Activated CD8-positive, alpha-beta T cell treated with anti-CD3 and anti-CD28 coated beads, Interleukin-2, amount 10 ng/mL, durations not matched to agents 7 days and 5 days (primary cell): ENCODE data around the gene TUT7. TPM values are rescaled to one million over a fixed set of nuclear protein-coding genes. Genes with fewer than 3 reads are reported as not detected.

Experiments
- ATAC-seq: fragments of 150-1000 bp; cut with Tn5 transposase; one replicate; pipeline ENCODE4 v1.10.0; 2021; ENCODE audit warnings: moderate library complexity
- CTCF ChIA-PET: fragments of 350-600 bp; sonication (Branson Sonifier 250); formaldehyde crosslinking; loops from one replicate; lab custom pipeline; 2021; ENCODE audit warnings: antibody characterized with exemption; lab: Charles Lee
- POLR2A ChIA-PET: fragments of 350-600 bp; sonication (Branson Sonifier 250); formaldehyde crosslinking; loops from one replicate; lab custom pipeline; 2021; ENCODE audit warnings: antibody characterized with exemption; lab: Charles Lee
- DNase-seq: peaks from one replicate; pipeline ENCODE4 v3.0.0-alpha.2; 2020
- H3K27ac Mint-ChIP-seq: one replicate; pipeline ENCODE4 v1.8.0; 2021; ENCODE audit warnings: mild to moderate bottlenecking, mixed read lengths
- H3K27me3 Mint-ChIP-seq: one replicate; pipeline ENCODE4 v1.8.0; 2021; ENCODE audit warnings: low read depth, mixed read lengths
- H3K36me3 Mint-ChIP-seq: one replicate; pipeline ENCODE4 v1.8.0; 2021; ENCODE audit warnings: low read depth, mixed read lengths
- H3K4me1 Mint-ChIP-seq: one replicate; pipeline ENCODE4 v1.8.0; 2021; ENCODE audit warnings: low read depth, mixed read lengths
- H3K4me3 Mint-ChIP-seq: one replicate; pipeline ENCODE4 v1.8.0; 2021; ENCODE audit warnings: mild to moderate bottlenecking, mixed read lengths
- H3K9me3 Mint-ChIP-seq: one replicate; pipeline ENCODE4 v1.8.0; 2022; ENCODE audit warnings: mixed read lengths; ENCODE audit not compliant: insufficient read depth
- total RNA-seq, 2 experiments: library from RNA; stranded (reverse); gene quantifications; one replicate each; pipeline ENCODE4 v1.2.3, GENCODE V29; 2021

Gene TUT7
- total RNA-seq, 2 experiments from 2014 or later = 30.8 to 32.3 TPM

- peaks cover 10% of the 10 kb centered on the region for H3K27me3 Mint-ChIP-seq
- POLR2A ChIA-PET = no interaction called here
- DNase-seq = no peak
- CTCF ChIA-PET = no interaction called here
- no peaks in the 10 kb centered on the region for H3K36me3 Mint-ChIP-seq
- H3K27ac Mint-ChIP-seq = no peak overlapping the region
- H3K9me3 Mint-ChIP-seq = no peaks in the 10 kb centered on the region
- H3K4me3 Mint-ChIP-seq = no peak overlapping the region
- ATAC-seq = no peak
- peaks cover 6% of the 10 kb centered on the region for H3K4me1 Mint-ChIP-seq
These were observed 7.0 kb upstream of the TUT7 start for GRCh38 chr9:86361176-86361575.

DNA sequence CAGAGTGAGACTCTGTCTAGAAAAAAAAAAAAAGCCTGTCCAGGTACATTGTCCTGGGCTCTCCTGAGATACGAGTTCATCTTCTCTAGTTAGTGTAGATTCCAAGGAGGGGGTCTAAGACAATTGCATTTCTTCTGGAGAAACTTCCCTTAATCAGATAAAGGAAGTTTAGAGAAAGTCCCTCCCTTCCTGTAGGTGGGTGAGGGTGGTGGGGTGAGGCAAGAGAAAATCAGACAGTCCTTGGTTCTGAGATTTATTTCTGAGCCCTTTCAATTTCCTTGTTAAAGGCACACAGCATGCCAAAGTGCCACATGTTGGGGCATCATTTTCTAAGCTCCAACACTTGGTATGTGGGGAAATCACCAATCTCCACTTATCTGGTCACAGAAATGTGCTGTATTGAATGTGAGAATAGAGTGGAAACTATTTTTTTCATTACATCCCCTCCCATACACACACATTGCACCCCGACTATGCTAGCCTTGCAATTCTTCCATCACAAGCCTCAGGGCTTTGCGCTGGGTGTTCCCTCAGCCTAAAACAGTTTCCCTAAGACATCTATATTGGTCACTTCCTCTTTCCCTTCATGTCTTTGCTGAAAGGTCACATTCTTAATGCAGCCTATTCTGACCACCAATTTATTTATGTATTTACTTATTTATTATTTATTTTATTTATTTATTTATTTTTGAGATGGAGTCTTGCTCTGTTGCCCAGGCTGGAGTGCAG lies 5.1 kb upstream of the TUT7 start:
- CTCF ChIA-PET = no interaction called here
- POLR2A ChIA-PET = no interaction called here
- Mint-ChIP-seq H3K36me3 (no peaks in the 10 kb centered on the region), H3K4me1 (peaks cover 15% of the 10 kb centered on the region), H3K27me3 (peaks cover 12% of the 10 kb centered on the region), H3K4me3 (no peak overlapping the region), H3K27ac (no peak overlapping the region), H3K9me3 (no peaks in the 10 kb centered on the region)
- no peak for DNase-seq
- no peak for ATAC-seq

- no peak overlapping the region for H3K4me3 Mint-ChIP-seq
- no peak for DNase-seq
- H3K27ac Mint-ChIP-seq = no peak overlapping the region
- peaks cover 7% of the 10 kb centered on the region for H3K27me3 Mint-ChIP-seq
- peaks cover 24% of the 10 kb centered on the region for H3K4me1 Mint-ChIP-seq
- H3K9me3 Mint-ChIP-seq = no peaks in the 10 kb centered on the region
- ChIA-PET POLR2A (no interaction called here), CTCF (interaction anchor here (1.5 kb wide), 1 partner anchor 16 kb away, joined by 5 read pairs; no protein-coding TSS in a partner anchor)
- peaks cover 13% of the 10 kb centered on the region for H3K36me3 Mint-ChIP-seq
- no peak for ATAC-seq
These were observed 3.0 kb upstream of the TUT7 start for GRCh38 chr9:86356871-86357866.

GRCh38 chr9:86355814-86356213 lies 1.6 kb upstream of the TUT7 start:
- ChIA-PET CTCF (no interaction called here), POLR2A (no interaction called here)
- Mint-ChIP-seq H3K4me3 (no peak overlapping the region), H3K9me3 (no peaks in the 10 kb centered on the region), H3K27me3 (peaks cover 4% of the 10 kb centered on the region), H3K36me3 (peaks cover 21% of the 10 kb centered on the region), H3K27ac (no peak overlapping the region), H3K4me1 (peaks cover 32% of the 10 kb centered on the region)
- DNase-seq (no peak), ATAC-seq (no peak)

- peaks cover 37% of the 10 kb centered on the region for H3K4me1 Mint-ChIP-seq
- H3K4me3 Mint-ChIP-seq = peak overlapping the region; percentile 98
- no peaks in the 10 kb centered on the region for H3K9me3 Mint-ChIP-seq
- peaks cover 25% of the 10 kb centered on the region for H3K36me3 Mint-ChIP-seq
- DNase-seq = no peak
- H3K27me3 Mint-ChIP-seq = peaks cover 2% of the 10 kb centered on the region
- CTCF ChIA-PET = no interaction called here
- peak overlapping the region; percentile 81 for H3K27ac Mint-ChIP-seq
- ATAC-seq = no peak
- POLR2A ChIA-PET = interaction anchor here (0.7 kb wide), 1 partner anchor 15 kb away, joined by 3 read pairs; no protein-coding TSS in a partner anchor
These were observed 654 bp upstream of the TUT7 start for GRCh38 chr9:86354818-86355309.

DNA sequence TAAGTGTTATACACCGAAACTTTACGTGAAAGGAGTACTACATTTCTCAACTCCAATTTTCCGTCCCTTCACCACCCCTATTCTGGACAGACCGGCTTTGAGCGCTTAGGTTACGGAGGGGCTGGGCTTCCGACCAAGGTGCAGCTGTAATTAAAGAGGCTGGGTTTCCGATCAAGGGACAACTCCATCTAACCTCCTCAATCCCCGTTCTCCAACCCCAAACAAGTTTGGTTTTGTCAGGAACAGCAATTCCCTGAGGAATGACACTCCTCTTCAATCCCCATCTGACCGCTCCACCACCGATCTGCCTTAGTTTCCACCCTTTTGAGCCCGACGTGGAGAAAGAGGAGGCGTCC lies 577 bp downstream of the TUT7 start:
- DNase-seq = peak; percentile 46
- ChIA-PET CTCF (no interaction called here), POLR2A (interaction anchor here (1.5 kb wide), 1 partner anchor 71 kb away, joined by 5 read pairs; the partner anchor contains the start of gene ISCA1)
- Mint-ChIP-seq H3K27ac (peak overlapping the region; percentile 96), H3K27me3 (peaks cover 2% of the 10 kb centered on the region), H3K36me3 (peaks cover 33% of the 10 kb centered on the region), H3K4me3 (peak overlapping the region; percentile 98), H3K9me3 (no peaks in the 10 kb centered on the region), H3K4me1 (peaks cover 38% of the 10 kb centered on the region)
- peak; percentile 23 for ATAC-seq

DNA sequence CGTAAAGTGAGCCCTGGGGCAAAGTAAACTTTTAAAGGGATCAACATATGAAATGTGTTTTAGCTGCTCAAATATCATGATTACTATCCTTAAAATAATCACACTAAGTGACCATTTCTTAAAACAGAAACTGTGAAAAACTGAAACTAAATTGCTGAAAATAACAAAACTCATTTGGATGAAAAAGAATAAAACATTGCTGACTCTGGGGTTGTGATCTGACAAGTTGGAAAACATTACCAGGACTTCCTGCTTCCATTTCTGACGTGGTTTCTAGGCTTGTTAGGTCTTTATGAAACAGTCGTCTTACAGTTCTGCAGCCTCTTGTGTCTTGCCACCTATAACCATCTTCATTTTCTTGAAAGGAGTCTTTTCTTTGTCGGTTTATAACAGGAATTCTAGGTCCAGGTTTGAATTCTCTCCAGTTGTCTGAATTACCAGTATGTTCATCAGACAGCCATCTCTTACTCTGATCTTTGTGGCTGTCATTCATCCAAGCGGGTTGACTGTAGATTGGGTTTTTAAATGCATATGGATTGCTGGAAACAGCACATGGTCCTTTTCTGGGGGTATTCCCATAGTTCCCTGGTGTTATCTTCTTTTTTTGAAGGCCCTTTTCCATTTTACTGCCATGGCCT lies 1.7 kb downstream of the TUT7 start:
- DNase-seq = peak; percentile 34
- H3K4me3 Mint-ChIP-seq = peak overlapping the region; percentile 98
- H3K9me3 Mint-ChIP-seq = no peaks in the 10 kb centered on the region
- peaks cover 2% of the 10 kb centered on the region for H3K27me3 Mint-ChIP-seq
- peaks cover 48% of the 10 kb centered on the region for H3K4me1 Mint-ChIP-seq
- CTCF ChIA-PET = no interaction called here
- no peak for ATAC-seq
- peaks cover 41% of the 10 kb centered on the region for H3K36me3 Mint-ChIP-seq
- H3K27ac Mint-ChIP-seq = peak overlapping the region; percentile 93
- POLR2A ChIA-PET = interaction anchor here (1.0 to 1.5 kb wide), 2 partner anchors 11 to 70 kb away, joined by 4 to 5 read pairs; partner anchors contain the start of gene ISCA1

DNA sequence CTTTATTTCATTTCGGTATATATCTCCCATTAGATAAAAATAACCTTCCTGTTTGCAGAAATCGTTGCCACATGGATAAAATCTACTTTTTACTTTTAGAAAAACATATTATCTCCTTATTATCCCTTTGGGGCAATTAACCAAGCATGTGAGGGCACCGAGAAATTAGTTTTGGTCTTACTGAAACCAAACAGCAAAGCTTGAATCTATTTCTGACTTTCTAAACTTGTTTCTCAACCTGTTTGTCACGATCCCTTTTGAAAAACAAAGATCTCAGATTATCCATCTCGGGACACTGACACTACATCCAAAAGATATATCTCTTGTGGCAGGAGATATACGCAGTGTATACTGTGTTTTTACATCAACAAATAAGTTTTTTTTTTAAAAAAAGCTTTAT lies 2.3 kb downstream of the TUT7 start:
- CTCF ChIA-PET = no interaction called here
- no peaks in the 10 kb centered on the region for H3K9me3 Mint-ChIP-seq

DNA sequence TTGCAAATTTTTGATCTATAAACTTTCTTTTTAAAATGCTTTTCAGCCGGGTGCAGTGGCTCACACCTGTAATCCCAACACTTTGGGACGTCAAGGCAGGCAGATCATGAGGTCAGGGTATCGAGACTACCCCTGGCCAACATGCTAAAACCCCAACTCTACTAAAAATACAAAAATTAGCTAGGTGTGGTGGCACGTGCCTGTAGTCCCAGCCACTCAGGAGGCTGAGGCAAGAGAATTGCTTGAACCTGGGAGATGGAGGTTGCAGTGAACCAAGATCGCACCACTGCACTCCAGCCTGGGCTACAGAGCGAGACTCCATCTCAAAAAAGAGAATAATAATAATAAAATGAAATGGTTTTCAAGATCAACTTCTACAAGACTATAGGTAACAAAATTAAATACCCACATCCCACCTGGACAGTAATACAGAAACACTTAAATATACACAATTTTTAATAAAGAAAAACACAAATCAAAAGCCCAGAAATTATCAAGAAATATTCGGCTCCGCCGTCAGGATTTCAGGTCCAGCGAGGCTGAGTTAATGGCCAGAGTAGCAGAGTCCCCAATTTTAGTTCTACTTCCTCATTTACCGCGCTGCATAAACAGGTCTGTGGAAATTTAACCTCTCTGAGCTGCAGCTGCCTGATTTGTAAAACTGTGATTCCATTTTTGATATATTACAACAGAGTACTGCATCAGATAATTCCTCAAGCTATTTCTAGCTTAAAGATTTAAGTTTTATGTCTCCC lies 4.0 kb downstream of the TUT7 start:
- Mint-ChIP-seq H3K36me3 (peaks cover 55% of the 10 kb centered on the region), H3K9me3 (no peaks in the 10 kb centered on the region), H3K27me3 (no peaks in the 10 kb centered on the region), H3K27ac (no peak overlapping the region), H3K4me1 (peaks cover 59% of the 10 kb centered on the region), H3K4me3 (peak overlapping the region; percentile 54)
- no peak for ATAC-seq
- POLR2A ChIA-PET = no interaction called here
- CTCF ChIA-PET = no interaction called here
- no peak for DNase-seq

More for the DNA sequence above, 2.3 kb downstream of the TUT7 start:
- Mint-ChIP-seq H3K27ac (peak overlapping the region; percentile 63), H3K27me3 (peaks cover 2% of the 10 kb centered on the region), H3K4me3 (peak overlapping the region; percentile 69), H3K36me3 (peaks cover 42% of the 10 kb centered on the region), H3K4me1 (peaks cover 49% of the 10 kb centered on the region)
- ATAC-seq (no peak), DNase-seq (no peak)
- POLR2A ChIA-PET = interaction anchor here (0.9 to 1.0 kb wide), 2 partner anchors 10 to 70 kb away, joined by 3 to 4 read pairs; partner anchors contain the start of gene ISCA1

GRCh38 chr9:86349271-86349670 lies 4.9 kb downstream of the TUT7 start:
- POLR2A ChIA-PET = interaction anchor here (1.9 kb wide), 1 partner anchor 67 kb away, joined by 6 read pairs; the partner anchor contains the start of gene ISCA1
- H3K27ac Mint-ChIP-seq = no peak overlapping the region
- H3K4me1 Mint-ChIP-seq = peaks cover 54% of the 10 kb centered on the region
- DNase-seq (no peak), ATAC-seq (no peak)
- CTCF ChIA-PET = no interaction called here
- H3K27me3 Mint-ChIP-seq = no peaks in the 10 kb centered on the region
- no peak overlapping the region for H3K4me3 Mint-ChIP-seq
- H3K36me3 Mint-ChIP-seq = peaks cover 63% of the 10 kb centered on the region
- no peaks in the 10 kb centered on the region for H3K9me3 Mint-ChIP-seq

- H3K4me1 Mint-ChIP-seq = peaks cover 52% of the 10 kb centered on the region
- ChIA-PET CTCF (no interaction called here), POLR2A (interaction anchor here (0.8 to 1.9 kb wide), 2 partner anchors 8 to 65 kb away, joined by 3 to 6 read pairs; partner anchors contain the start of gene ISCA1)
- H3K27ac Mint-ChIP-seq = no peak overlapping the region
- H3K9me3 Mint-ChIP-seq = no peaks in the 10 kb centered on the region
- no peak overlapping the region for H3K4me3 Mint-ChIP-seq
- H3K36me3 Mint-ChIP-seq = peaks cover 64% of the 10 kb centered on the region
- no peak for ATAC-seq
- H3K27me3 Mint-ChIP-seq = no peaks in the 10 kb centered on the region
- no peak for DNase-seq
These were observed 6.2 kb downstream of the TUT7 start for GRCh38 chr9:86347991-86348390.
